HG03469 (cell line): ENCODE measurements around the gene DNAJC6.
A peak's percentile ranks its signal among the peaks of the same experiment; 100 is the strongest.
"Not testable (repeated sequence)": the region's sequence is repeated elsewhere in the genome, so short reads cannot be mapped to it uniquely, and the experiment has no call there.

Source experiments
- ATAC-seq: cut with Tn5 transposase; IDR thresholded peaks from one replicate; pipeline ENCODE4 v1.9.1; 2021; ENCODE audit warnings: mild to moderate bottlenecking, moderate library complexity, moderate number of reproducible peaks; ENCODE audit not compliant: unreplicated experiment

DNAJC6 gene

DNA sequence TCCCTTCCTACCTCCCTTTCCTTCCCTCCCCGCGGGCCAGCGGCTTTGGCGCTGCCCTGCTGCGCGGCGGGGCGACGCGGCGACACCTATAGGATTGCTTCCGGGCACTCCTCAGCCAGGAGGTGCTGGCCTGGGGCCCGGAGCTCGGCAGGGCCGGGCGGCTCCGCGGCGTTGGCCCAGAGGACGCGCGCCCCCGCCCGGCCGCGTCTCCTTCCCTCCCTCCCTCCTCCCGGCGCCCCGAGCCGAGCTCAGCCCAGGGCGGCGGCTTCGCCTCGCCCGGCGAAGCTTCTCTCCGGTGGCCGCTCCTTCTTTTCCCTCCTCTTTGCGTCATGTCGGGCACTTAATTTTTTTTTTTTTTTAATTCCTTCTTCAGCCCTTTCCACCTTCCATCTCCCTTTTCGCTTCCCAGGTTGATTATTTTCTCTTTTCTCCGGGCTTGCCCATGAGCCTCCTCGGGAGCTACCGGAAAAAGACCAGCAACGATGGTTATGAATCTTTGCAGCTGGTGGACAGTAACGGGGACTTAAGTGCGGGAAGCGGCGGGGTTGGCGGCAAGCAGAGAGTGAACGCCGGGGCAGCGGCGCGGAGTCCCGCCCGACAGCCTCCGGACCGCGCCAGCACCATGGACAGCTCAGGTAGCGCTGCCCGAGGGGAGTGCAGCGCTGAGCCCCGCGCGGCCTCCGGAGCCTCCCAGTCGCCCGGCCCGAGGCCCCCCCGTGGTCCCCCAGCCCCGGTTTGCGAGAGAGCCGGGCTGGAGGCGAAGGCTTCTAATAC is at the start of gene DNAJC6:
DNAJC6 (plus strand) TSS at position 240 of the 774 bp plus-strand sequence; CDS start at position 443, 203 bp downstream.
- no peak for ATAC-seq

DNA sequence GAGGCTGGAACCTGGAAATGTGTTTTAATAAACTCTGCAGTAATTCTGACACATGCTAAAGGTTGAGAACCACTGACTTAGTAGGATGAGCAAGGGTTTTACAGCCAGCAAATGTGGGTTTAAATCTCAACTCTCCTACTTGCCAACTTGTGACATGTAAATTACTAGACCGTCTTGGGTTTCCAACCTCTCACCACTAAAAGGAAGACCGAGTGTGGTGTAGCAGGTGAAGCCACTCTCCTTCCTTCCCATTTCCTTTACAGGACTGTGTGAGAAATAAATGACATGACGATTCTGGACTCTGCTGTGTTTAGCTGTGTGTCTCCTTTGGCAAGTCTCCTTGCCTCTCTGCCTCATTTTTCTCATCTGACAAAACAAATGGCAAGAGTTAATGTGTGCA is 49.5 kb upstream of the DNAJC6 start:
- no peak for ATAC-seq

DNA sequence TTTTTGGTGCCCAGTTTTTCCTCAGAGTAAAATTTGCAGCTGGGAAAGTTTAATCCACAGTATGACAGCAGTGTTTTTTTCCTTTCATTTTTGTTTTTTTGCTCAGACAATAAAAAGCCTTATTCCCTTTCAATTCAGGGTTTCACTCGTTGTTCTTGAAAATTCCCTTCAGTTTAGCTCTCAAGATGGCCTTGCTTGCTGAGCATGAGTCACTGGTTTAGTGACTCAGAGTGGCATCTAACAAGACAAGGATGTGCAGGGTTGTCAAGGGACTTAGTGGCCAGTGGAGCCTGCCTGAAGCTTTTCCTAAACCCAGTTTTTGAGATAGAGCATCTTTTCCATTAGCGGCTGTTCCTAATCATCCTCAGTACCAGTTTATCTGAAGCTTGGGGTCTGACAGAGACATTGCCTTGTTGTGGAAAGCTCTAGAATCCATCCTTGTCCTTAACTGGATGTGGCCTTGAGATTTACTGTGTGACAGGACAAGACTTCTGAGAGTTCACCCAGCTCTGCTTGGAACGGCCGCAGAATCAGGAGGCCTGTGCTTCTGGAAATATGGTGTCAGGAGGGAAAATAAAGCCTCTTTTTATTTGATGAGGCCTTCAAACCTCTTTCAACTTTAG is 48.4 kb upstream of the DNAJC6 start:
- ATAC-seq, result no peak

DNA sequence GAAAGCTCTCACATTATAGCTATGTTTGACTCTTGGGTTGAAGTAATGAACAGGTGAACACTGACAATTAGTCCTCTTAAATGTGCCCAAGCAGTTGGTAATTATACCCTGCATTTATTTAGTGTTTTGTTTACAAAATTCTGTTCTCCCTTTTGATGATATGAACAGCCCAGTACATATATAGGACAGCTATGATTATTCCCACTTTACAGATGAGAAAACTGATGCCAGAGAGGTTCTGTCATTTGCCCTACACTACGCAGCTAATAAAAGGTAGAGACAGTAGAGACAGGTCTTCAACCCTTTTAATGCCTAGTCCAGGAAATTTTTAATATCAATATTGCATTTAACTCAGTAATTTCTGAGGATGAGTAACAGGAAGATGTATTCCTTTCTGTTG is 46.1 kb upstream of the DNAJC6 start:
- ATAC-seq, result no peak

DNA sequence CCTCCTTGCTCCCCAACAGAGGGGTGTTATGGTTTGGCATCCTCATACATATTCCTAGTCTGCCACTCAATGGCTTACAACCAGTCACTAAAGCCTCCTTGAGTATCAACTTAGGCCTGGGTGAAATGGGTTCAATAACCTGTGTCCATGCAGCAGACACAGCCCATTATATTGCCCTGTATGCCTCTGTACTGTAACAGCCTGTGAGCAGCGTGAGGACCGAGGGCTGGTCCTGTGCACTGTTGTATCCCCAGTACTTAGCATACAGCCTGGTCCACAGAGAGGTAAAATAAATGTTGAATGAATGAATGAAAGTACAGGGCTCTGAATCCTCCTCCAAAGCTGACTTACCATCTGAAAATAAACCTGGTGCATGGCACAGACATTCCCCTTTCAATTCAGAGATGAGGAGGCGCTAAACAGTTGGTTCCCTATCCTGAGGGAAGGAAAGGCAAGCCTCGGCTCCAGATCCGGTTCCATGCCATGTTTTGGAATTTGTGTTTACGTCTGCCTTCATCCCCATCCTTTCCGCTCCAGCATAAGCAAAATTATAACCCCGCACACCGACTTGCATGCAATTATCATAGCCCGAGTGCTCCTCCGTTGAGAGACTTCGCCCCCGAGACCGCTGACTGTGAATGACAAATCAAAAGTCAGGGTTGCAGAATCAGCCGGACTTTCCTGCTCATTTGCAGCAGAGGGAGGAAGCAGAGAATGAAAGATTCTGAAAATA is 45.0 kb upstream of the DNAJC6 start:
- no peak for ATAC-seq

DNA sequence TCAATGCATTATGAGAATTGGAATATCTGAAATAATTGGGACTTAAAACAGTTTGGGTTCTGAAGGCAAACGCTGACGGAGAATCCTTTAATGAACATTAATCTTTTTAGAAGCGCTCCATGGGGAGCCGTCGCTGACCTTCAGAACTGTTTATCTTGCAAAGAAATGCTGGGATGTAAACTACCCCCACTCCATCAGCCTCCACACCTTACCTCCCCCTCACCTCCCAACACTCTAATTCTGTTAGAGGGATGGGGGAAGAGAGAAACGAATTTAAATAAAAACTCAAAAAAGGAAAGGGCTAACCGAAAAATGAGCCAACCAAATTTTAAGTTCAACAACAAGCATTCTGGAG is 44.1 kb upstream of the DNAJC6 start:
- no peak for ATAC-seq

DNA sequence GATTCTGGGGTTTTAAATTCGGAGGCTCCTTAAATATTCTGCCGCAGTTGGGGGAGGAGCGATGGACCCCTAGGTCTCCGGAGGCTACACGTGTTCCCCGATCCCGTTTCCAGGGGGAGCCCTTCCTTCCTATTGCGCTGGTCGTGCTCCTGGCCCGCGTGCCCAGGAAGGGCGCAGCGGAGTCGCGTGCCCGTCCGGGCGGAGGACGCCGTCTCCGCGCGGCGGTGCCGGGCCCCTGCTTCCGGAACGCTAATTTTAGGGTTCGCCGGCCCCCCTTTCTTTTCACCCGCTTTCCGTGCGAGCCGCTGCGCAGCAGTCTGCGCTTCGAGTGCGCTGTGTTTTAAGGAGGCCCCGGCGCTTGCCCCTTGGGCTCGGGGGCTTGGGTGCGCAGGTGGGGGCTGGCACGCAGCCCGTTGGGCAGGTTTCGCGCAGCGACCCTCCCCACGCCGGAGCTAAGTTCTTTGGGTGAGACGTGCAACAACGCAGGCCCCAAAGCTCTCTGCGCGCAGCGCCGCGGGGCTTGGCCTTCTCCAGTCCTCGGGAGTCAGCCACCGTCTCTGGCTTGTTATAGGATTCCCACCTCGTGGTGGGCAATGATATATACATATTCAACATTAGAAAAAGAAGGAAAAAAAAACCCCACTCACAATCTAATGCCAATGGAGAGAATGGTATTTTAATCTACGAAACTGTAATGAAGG is 43.5 kb upstream of the DNAJC6 start:
- ATAC-seq, result peak; percentile 33

DNA sequence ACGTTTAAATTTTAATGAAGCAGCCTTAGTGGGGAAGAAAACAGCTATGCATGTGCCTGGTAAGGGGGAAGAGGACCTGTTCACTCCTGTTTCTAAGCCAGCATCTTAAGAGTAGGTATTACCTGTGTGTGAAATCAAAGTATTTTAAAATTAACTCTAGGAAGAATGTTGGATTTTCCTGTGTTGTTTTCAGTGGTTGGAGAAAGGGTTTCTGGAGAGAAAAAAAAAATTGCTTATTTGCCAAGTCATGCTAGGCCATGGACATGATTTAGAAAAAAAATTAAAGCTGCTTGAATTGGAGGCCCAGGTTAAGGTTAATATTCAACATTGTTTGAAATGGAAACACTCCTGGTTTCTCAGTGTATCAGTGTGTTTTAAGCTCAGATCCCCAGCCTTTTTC is 42.9 kb upstream of the DNAJC6 start:
- no peak for ATAC-seq

DNA sequence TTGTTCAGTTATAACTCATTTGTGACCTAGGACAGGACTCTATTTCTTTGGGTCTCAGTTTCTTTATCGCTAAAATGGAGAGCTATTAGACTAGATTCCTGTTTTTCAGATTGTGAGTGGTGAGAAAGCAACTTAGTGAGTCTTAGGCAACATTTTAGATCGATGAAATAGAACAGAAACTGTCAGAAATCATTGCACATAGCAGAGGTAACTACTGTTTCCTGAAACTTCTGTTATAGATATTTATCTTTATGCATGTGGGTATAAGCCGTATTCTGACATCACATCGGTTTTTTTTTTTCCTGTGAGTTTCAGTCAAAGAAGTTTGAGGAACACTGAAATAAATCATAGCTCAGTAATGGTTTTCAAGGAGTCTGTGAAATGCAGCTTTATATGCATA is 42.1 kb upstream of the DNAJC6 start:
- no peak for ATAC-seq

DNA sequence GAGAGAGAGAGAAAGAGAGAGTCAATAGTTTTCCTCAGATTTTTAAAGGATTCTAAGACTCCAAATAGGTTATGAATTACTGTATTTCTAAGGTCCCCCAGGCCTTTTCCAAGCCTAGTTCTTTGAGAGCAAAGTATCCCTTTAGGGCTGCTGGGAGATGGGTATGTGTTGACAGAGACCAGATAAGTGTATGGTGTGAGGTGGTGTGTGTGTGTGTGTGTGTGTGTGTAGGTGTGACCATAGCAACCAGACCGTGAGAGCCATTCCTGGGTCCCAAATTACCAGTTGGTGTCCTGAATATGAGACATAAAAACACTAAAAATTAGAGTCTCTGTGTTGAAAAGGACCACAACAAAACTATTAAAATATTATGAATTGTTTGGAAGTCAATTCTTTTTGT is 41.7 kb upstream of the DNAJC6 start:
- no peak for ATAC-seq

DNA sequence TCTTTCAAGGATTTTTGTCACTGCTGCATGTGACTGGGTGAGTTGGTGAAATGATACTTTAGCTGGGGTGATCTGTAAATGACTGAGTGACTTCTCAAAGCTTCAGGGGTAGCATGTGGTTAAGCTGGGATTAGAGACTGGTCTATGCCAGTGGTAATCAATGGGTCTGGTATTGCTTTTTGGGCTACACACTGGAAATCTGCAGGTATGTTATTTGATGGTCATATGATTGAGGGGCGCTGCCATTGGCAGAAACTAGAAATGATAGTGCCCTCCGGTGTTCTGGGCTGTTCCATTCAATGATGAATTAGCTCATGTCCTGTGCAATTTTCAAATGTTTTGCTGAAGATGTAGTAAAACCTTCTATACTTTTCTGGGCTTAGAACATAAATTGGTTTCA is 39.7 kb upstream of the DNAJC6 start:
- ATAC-seq, result no peak

DNA sequence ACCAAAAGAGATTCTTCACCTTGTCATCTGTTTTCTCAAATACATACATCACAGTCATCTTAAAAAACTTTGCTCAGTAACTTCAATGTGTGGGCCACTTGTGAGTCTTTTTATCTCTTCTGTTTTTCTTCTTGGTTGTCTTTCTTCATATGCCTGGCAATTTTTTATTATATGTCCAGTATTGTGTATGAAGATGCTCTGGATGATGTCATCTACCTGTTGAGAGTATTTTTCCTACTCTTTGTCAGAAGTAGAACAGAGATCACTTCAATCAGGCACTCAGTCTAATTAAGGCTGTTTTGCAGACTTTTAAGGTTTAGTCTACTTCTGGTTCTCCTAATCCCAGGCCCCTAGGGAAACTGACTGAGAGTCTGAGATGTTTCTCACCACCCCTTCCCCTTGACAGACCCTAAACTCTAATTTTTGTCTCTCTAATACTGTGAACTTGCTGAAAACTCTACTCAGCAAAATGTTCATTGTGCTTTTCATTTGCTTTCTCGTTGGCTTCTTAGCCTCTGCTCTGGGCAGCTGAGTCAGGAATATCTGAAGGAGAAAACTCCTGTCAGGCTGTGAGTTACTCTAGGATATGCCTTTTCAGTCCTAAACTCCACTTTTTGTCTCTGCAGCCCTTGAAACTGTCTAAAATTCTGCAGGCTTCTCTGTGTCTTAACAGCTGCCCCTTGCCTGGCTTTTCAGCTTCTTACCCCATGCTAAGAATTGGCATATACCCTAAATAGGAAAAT is 33.0 kb upstream of the DNAJC6 start:
- no peak for ATAC-seq

DNA sequence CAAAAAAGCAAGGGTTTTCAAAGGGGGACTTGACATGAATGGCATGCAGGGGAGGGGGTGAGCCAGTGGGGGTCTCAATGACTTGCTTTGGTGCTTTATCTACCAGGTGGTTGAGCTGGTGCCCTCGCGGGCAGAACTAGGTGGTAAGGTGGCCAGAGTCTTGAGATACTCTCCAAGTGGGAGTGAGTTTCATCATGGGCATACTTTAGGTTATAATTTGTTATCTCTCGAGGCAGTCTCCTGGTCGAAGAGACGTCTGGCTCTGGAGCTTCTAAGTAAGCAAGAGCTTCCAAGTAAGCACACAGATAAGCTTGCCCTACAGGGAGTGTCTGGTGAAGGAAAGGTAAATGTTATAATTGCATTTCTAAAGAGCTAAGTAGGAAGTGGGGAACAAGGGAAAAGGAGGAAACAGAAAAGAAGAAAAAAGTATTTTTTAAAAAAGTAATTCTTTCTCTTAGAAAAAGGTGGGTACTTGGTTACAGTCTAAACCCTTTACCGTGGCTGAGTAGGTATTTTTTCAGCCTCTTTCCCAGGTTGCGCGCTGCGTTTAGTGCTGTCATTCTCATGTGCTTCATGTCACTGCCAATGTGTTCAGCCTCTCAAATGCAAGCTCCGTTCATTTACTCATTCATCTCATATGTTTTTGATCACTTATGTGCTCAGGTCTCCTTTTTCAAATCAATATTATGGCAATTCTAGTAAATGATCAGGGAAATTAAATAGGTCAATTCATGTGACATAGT is 31.6 kb upstream of the DNAJC6 start:
- ATAC-seq, result no peak

DNA sequence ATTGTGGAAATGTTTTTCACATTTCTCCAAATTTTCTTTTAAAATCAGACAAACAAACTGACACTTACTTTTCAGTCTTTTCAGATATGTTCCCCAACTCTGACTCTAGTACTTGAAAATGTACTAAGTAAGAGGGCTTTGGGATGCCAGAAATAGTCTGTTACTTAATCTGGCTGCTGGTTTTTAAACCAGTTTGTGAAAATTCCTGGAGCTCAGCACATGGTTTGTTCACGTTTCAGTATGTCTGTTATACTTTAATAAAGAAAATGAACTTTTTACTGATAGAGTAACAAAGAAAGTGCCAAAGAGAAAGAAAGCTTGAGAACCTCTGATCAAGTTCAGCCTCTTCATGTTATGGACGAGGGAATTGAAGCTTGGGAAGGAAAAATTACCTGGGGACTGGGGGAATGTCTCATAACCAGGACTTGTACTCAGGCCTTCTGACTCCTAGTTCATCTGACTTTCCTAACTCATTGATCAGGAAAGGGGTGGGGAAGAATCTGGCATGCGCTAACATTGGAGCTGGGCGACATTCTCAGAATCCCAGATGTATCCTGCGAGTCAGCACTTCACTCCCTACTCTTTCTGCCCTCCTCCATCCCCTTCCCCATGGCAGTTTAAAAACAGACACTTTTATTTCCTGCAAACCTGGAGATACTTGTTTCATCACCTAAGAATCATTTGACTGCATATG is 30.8 kb upstream of the DNAJC6 start:
- no peak for ATAC-seq

DNA sequence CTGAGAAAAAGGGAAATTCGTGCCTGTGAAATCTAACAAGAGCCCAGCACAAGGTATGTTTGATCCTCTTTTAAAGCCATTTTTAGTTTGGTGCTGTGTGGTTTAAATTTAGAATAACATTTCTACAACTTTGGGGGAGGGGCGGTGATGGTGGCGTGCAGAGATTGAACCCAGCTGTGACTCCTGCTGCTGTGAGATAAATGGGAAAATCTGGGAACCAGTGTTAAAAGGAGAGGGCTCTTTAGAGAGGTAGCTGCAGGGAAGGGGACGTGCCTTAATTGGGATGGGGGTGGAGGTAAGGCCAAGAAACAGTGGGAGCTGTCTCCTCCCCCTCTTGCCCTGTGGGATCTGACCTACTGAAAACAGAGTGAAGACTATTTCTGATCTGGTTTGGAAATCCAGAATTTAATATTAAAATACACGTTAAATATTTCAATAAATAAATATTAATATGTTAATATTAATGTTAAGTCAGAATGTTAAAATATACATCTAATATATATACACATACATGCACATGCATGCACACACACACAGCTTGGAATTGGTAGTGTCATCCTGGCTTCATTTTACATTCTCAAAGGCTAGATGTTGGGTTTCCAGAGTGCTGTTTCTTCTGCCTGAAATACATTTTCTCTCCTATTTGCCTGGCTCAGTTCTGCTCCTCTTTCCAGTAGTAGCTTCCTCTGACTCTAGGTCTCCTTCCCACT is 30.1 kb upstream of the DNAJC6 start:
- ATAC-seq, result no peak

DNA sequence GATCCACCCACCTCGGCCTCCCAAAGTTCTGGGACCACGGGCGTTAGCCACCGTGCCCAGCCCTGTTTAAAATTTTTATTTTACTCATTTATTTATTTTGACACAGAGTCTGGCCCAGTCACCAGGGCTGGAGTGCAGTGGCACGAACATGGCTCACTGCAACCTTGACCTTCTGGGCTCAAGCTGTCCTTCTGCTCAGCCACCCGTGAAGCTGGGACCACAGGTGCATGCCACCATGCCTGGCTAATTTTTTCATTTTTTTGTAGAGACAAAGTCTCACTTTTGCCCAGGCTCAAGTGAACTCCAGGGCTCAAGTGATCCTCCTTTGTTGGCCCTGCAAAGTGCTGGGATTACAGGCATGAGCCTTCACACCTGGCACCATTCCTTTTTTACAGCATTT is 27.5 kb upstream of the DNAJC6 start:
- ATAC-seq, result peak; percentile 60

DNA sequence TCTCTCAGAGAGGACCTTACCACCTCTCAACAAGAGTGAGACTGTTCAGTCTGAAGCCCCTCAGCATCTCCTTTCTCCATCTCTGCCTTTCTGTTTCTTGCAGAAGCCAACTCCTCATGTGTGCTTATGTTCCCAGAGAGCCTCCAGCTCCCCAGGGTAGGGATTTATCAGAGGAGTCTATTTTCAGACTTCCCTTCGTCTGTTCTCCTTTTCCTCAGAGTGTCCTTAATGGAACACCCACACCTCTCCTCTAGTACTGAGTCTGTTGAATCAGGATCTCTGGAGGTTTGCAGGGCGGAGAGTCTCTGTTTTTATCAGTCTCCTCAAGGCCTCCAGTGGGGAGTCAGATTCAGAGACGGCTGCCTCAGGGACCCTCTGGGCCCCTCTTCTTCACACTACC is 25.1 kb upstream of the DNAJC6 start:
- ATAC-seq, result no peak

DNA sequence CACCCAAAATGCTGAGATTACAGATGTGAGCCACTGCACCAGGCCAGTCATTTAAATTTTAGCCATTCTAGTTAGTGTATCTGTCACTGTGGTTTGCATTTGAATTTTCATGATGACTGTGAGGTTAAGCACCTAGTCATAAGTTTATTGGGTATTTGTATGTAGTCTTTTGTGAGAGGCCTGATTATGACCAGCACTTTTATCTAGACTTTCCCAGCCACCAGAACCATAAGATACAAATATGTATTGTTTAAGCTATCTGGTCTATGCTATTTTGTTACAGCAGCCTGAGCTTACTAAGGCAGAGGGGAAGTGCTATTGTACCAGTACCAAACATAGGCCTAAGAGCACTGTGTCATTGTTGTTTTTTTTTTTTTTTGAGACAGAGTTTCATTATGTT is 19.9 kb upstream of the DNAJC6 start:
- peak; percentile 94 for ATAC-seq

DNA sequence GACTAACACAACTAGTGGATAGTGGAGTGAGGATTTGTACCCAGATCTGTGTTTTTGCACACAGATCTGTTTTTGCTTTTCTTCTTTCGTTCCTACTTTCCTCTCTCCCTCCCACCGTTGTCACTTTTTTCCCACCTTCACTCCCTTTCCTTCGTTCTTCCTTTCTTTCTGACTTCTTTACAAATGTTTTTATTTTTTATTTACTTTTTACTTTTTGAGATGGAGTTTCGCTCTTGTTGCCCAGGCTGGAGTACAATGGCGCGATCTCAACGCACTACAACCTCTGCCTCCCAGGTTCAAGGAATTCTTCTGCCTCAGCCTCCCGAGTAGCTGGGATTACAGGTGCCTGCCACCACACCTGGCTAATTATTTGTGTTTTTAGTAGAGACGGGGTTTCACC is 17.5 kb upstream of the DNAJC6 start:
- ATAC-seq, result not testable (repeated sequence)
